K562 (cell line): ENCODE data around the gene PITX1. TPM values are rescaled to one million over a fixed set of nuclear protein-coding genes. Genes with fewer than 3 reads are reported as not detected.

Experiments
- ATAC-seq: fragments of 200-7000 bp; cut with Tn5 transposase; 3 replicates; pipeline ENCODE4 v1.9.1; 2020; ENCODE audit warnings: moderate library complexity
- BruUV-seq: library from RNA; stranded (reverse); fragments of 400-500 nt; replicated peaks from 2 replicates; lab custom pipeline; 2021; lab: Mats Ljungman, UMichigan
- CTCF ChIA-PET: fragments of 300-600 bp; formaldehyde crosslinking; extraction: SDS; loops from one replicate; lab custom pipeline; 2021; ENCODE audit warnings: low intra/inter-chr PET ratio; lab: Yijun Ruan, JAX
- POLR2A ChIA-PET: fragments of 300-600, 350-650 bp; sonication (Branson Sonifier 250); formaldehyde crosslinking; extraction: SDS; loops from one replicate; lab custom pipeline; 2021; ENCODE audit warnings: antibody characterized with exemption, inconsistent platforms; lab: Yijun Ruan, JAX
- DNase-seq, 4 experiments: peaks; one replicate each; pipeline versions ENCODE4 v3.0.0 to v3.0.0-alpha.2; 2011 to 2018; ENCODE audit warnings: low spot score in 3 of 4, mixed read lengths in 3 of 4; ENCODE audit errors: extremely low read depth in 1 of 4
- FAIRE-seq: peaks from 2 replicates; lab custom pipeline; 2011; peaks lifted over from hg19 to GRCh38; lab: Jason Lieb, UNC
- H2AFZ ChIP-seq: 2 replicates; pipeline ENCODE4 v1.6.0; 2011; ENCODE audit warnings: low read depth, low read length, control low read depth, inconsistent platforms
- H3K27ac ChIP-seq: fragments of 200-600 bp; 3 replicates; pipeline ENCODE4 v1.8.0; 2011; ENCODE audit warnings: low read depth, mild to moderate bottlenecking, control low read depth, inconsistent platforms, low read length, moderate library complexity, mixed read lengths; ENCODE audit errors: extremely low read depth
- H3K27me3 ChIP-seq, 2 experiments: fragments of 300-600 bp in 1 of 2; 2 replicates in 1 of 2; 3 replicates in 1 of 2; pipeline versions ENCODE4 v1.6.0 to v1.8.0; 2011; ENCODE audit warnings: inconsistent platforms in 2 of 2, low read length in 2 of 2, mild to moderate bottlenecking in 1 of 2, mixed read lengths in 1 of 2, moderate library complexity in 1 of 2; ENCODE audit not compliant: control insufficient read depth in 2 of 2, insufficient read depth in 2 of 2
- H3K36me3 ChIP-seq: fragments of 300-600 bp; 3 replicates; pipeline ENCODE4 v1.8.0; 2011; ENCODE audit warnings: mild to moderate bottlenecking, low read length, inconsistent platforms; ENCODE audit not compliant: control insufficient read depth, insufficient read depth
- H3K4me1 ChIP-seq, 2 experiments: fragments of 200-600 bp in 1 of 2; replicated peaks in 1 of 2; 2 replicates in 1 of 2; 3 replicates in 1 of 2; pipeline versions ENCODE4 v1.5.1 to v1.8.0; 2011; ENCODE audit warnings: inconsistent platforms in 2 of 2, low read length in 2 of 2, mild to moderate bottlenecking in 1 of 2, mixed read lengths in 1 of 2, moderate library complexity in 1 of 2; ENCODE audit not compliant: control insufficient read depth in 2 of 2, insufficient read depth in 2 of 2
- H3K4me2 ChIP-seq: 2 replicates; pipeline ENCODE4 v1.6.1; 2011; ENCODE audit warnings: low read length, control low read depth, inconsistent platforms, mixed read lengths; ENCODE audit not compliant: insufficient read depth
- H3K4me3 ChIP-seq: fragments of 200-600 bp; sonication (generic), shearing (Covaris generic); 2 replicates; pipeline ENCODE4 v1.5.1; 2016; ENCODE audit warnings: control low read depth, inconsistent platforms
- H3K79me2 ChIP-seq: fragments of 200-600 bp; 3 replicates; pipeline ENCODE4 v1.8.0; 2011; ENCODE audit warnings: low read length, inconsistent platforms; ENCODE audit not compliant: control insufficient read depth, insufficient read depth
- H3K9ac ChIP-seq, 2 experiments: 2 replicates each; pipeline versions ENCODE4 v1.6.0 to v1.6.1; 2011; ENCODE audit warnings: low read depth in 2 of 2, low read length in 2 of 2, control low read depth in 1 of 2, inconsistent platforms in 1 of 2, mild to moderate bottlenecking in 1 of 2, mixed read lengths in 1 of 2; ENCODE audit not compliant: insufficient read depth in 1 of 2
- H3K9me1 ChIP-seq: one replicate; pipeline ENCODE4 v1.6.0; 2011; ENCODE audit warnings: inconsistent platforms, mild to moderate bottlenecking, low read length, moderate library complexity; ENCODE audit not compliant: control insufficient read depth, insufficient read depth
- H3K9me3 ChIP-seq: replicated peaks from 2 replicates; pipeline ENCODE4 v1.5.1; 2011; ENCODE audit warnings: low read depth, low read length, inconsistent platforms; ENCODE audit not compliant: control insufficient read depth, insufficient read depth
- H4K20me1 ChIP-seq: replicated peaks from 2 replicates; pipeline ENCODE4 v1.6.1; 2011; ENCODE audit warnings: low read length, inconsistent platforms, mixed read lengths; ENCODE audit not compliant: control insufficient read depth, insufficient read depth
- BCOR ChIP-seq: fragments of 450-650 bp; IDR thresholded peaks from 2 replicates; pipeline ENCODE4 v1.6.1; 2016
- MYC ChIP-seq, 2 experiments: fragments of 250-450 bp in 1 of 2; sonication (Bioruptor Pico) in 1 of 2; IDR thresholded peaks; 2 replicates each; pipeline versions ENCODE4 v1.5.1 to v1.6.1; 2012 to 2021; ENCODE audit warnings: low read depth in 2 of 2, borderline replicate concordance in 1 of 2, improper control_type of control experiment in 1 of 2, low read length in 1 of 2, mild to moderate bottlenecking in 1 of 2, moderate library complexity in 1 of 2
- NBN ChIP-seq: fragments of 450-650 bp; IDR thresholded peaks from 2 replicates; pipeline ENCODE4 v1.6.1; 2016; ENCODE audit warnings: low read depth, mild to moderate bottlenecking
- TAF1 ChIP-seq: IDR thresholded peaks from 2 replicates; pipeline ENCODE4 v1.6.1; 2011; ENCODE audit warnings: mild to moderate bottlenecking, low read length, moderate library complexity; ENCODE audit not compliant: insufficient read depth, control insufficient read depth, severe bottlenecking; ENCODE audit errors: extremely low read depth
- ZNF324 ChIP-seq: fragments of 250-450 bp; sonication (Bioruptor Pico); IDR thresholded peaks from 2 replicates; pipeline ENCODE4 v1.4.0; 2020; ENCODE audit warnings: mild to moderate bottlenecking
- WGBS: fragments of 100-300 bp; shearing (Covaris generic); methylation state at CpG from one replicate; pipeline ENCODE4 v1.1.6; 2016; ENCODE audit warnings: low coverage, mixed read lengths; ENCODE audit not compliant: insufficient coverage; ENCODE audit errors: missing lambda C conversion rate; 5-methylcytosine and 5-hydroxymethylcytosine counted together
- in situ Hi-C: fragments of 300-500 bp; cut with MboI; formaldehyde crosslinking; loops from 4 replicates; pipeline ENCODE4 v1.15.0; 2018; ENCODE audit warnings: inconsistent platforms, mixed read lengths
- intact Hi-C: fragments of 100-400 bp; cut with micrococcal nuclease; formaldehyde crosslinking; loops from 2 replicates; pipeline ENCODE4 v1.14.2; 2022
- polyA plus RNA-seq, 8 experiments: library from polyadenylated mRNA; depleted of rRNA in 4 of 8; stranded (reverse) in 5 of 8; unstranded in 3 of 8; fragments of >200 nt; fragmentation: Nextera tagmentation in 2 of 8; fragmentation: Illumina TruSeq in 1 of 8; extraction: Ambion mirVana in 2 of 8; extraction: Trizol in 1 of 8; gene quantifications; 2 replicates each; pipeline versions ENCODE4 v1.2.1 to v1.2.3, GENCODE V29; 2011 to 2014; ENCODE audit warnings: inconsistent platforms in 1 of 8, missing spikeins in 1 of 8
- total RNA-seq, 7 experiments: library from RNA; depleted of rRNA in 6 of 7; stranded (reverse); fragments of >200 nt in 6 of 7; fragmentation: Illumina TruSeq in 2 of 7; extraction: Trizol in 2 of 7; gene quantifications; 2 replicates each; pipeline versions ENCODE4 v1.2.1 to v1.2.3, GENCODE V29; 2011 to 2021; ENCODE audit warnings: low replicate concordance in 1 of 7
- TF ChIP-seq, protein P1 (sequence below): fragments of 450-650 bp; formaldehyde crosslinking; IDR thresholded peaks from 2 replicates; pipeline ENCODE4 v1.4.0; 2022; ENCODE audit warnings: missing genetic modification characterization
- TF ChIP-seq, protein P2 (sequence below), 2 experiments: fragments of 450-650 bp; IDR thresholded peaks; 2 replicates each; pipeline ENCODE4 v1.6.1; 2016
- TF ChIP-seq, protein P3 (sequence below), 2 experiments: fragments of 200-800 bp in 1 of 2; sonication (Bioruptor generic) in 1 of 2; sonication (generic) in 1 of 2; formaldehyde crosslinking in 1 of 2; IDR thresholded peaks in 1 of 2; conservative IDR thresholded peaks in 1 of 2; 2 replicates each; pipeline versions ENCODE4 v1.5.0 to v1.6.1; 2016 to 2020; ENCODE audit warnings: missing compliant biosample characterization in 1 of 2, missing genetic modification characterization in 1 of 2, missing genetic modification reagents in 1 of 2

Gene PITX1
- total and polyA plus RNA-seq, 9 of the 15 experiments (the other 6 are each of a cell fraction or from before 2014, with no cell fraction given) = 0.13 to 88.2 (median 24.9) TPM

DNA sequence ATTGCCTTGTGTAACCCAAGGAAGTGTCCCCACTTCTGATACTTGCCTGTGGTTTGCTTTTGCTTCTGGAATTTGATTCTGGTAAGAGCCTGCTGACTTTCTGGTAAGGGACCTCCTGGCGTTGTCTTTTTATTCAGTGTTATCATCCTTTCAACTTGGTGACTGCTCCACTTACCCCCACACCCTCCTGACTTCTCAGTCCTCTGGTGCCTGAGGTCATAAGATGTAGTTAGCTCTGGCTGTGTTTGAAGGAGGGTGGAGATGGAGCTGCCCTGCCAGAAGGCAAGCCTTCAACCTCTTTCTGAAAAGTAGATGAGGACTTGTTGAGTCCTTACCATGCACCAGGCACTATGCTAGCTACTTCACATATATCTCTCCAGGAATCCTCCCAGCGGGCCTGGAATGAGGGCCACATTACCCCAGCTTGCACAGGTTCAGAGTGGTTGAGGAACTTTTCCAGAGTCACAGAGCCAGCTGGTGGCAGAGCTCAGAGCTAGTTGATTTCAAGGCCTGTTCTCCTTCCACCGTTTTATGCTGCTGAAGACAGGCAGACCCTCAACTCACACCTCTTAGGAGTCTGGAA lies 45.2 kb upstream of the PITX1 start:
- H3K9me3 ChIP-seq = peaks cover 3% of the 10 kb centered on the region
- no peaks in the 10 kb centered on the region for H4K20me1 ChIP-seq
- intact Hi-C loops (no loop called here), in situ Hi-C loops (no loop called here)
- BruUV-seq = no TSS peak
- no peak overlapping the region for H3K4me3 ChIP-seq
- CTCF ChIA-PET = no interaction called here
- POLR2A ChIA-PET = interaction anchor here (0.7 to 1.1 kb wide), 2 partner anchors 16 to 88 kb away, joined by 3 read pairs; no protein-coding TSS in a partner anchor
- no peak overlapping the region for H3K27ac ChIP-seq
- H3K4me2 ChIP-seq = no peak overlapping the region
- no peaks in the 10 kb centered on the region for H3K36me3 ChIP-seq
- no peaks in the 10 kb centered on the region for H3K27me3 ChIP-seq
- TF ChIP-seq BCOR (peak; percentile 22; the same call in 1 of the 2 replicates), ZNF324 (CRISPR knock-in tag) (no peak)
- no peaks in the 10 kb centered on the region for H3K9me1 ChIP-seq
- 0 out of 2 replicates have a peak overlapping the region, but pooled peaks have one; percentile 25 for H2AFZ ChIP-seq
- DNase-seq (no peak), ATAC-seq (no peak), FAIRE-seq (no peak)
- H3K4me1 ChIP-seq = no peaks in the 10 kb centered on the region; a peak in 2 of 5 replicates
- no peaks in the 10 kb centered on the region for H3K79me2 ChIP-seq
- 24% methylated on average over 3 of the region's 3 CpGs for WGBS
- H3K9ac ChIP-seq = no peak overlapping the region; a peak in 1 of 4 replicates

DNA sequence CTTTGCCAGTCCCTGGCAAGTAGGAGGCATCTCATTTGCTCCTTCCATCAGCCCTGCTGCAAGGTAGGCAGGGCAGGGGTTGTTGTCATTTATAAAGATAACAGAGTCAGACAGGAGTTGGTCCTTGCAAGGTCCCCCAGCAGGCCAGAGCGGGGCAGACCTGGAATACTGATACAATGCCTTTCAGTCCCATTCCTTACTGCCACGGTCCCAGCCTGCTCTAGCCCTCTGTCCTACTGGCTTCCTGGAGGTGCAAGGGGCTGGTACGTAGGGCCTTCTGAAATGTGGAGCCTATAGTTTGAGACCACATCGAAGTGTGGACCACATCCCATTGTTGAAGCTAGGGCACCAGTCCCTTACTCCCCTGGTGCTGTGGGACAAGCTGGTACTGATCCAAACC lies 42.8 kb upstream of the PITX1 start:
- no peaks in the 10 kb centered on the region for H3K9me1 ChIP-seq
- DNase-seq (no peak), ATAC-seq (no peak), FAIRE-seq (no peak)
- no peaks in the 10 kb centered on the region for H3K36me3 ChIP-seq
- in situ Hi-C loops (no loop called here), intact Hi-C loops (no loop called here)
- H3K9me3 ChIP-seq = peaks cover 3% of the 10 kb centered on the region
- CTCF ChIA-PET = no interaction called here
- no peak overlapping the region for H3K27ac ChIP-seq
- WGBS = 33% methylated on average over 4 of the region's 4 CpGs
- no peaks in the 10 kb centered on the region for H3K79me2 ChIP-seq
- no peak overlapping the region for H2AFZ ChIP-seq
- H3K9ac ChIP-seq = no peak overlapping the region
- no peak overlapping the region for H3K4me2 ChIP-seq
- no peaks in the 10 kb centered on the region; a peak in 3 of 5 replicates for H3K4me1 ChIP-seq
- no peaks in the 10 kb centered on the region for H3K27me3 ChIP-seq
- no peak overlapping the region for H3K4me3 ChIP-seq
- BruUV-seq = no TSS peak
- POLR2A ChIA-PET = interaction anchor here (1.0 to 1.4 kb wide), 2 partner anchors 12 to 15 kb away, joined by 3 to 5 read pairs; no protein-coding TSS in a partner anchor
- no peaks in the 10 kb centered on the region for H4K20me1 ChIP-seq
- TF ChIP-seq, protein P1, sequence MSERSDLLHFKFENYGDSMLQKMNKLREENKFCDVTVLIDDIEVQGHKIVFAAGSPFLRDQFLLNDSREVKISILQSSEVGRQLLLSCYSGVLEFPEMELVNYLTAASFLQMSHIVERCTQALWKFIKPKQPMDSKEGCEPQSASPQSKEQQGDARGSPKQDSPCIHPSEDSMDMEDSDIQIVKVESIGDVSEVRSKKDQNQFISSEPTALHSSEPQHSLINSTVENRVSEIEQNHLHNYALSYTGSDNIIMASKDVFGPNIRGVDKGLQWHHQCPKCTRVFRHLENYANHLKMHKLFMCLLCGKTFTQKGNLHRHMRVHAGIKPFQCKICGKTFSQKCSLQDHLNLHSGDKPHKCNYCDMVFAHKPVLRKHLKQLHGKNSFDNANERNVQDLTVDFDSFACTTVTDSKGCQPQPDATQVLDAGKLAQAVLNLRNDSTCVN = no peak
- TF ChIP-seq, protein P2, sequence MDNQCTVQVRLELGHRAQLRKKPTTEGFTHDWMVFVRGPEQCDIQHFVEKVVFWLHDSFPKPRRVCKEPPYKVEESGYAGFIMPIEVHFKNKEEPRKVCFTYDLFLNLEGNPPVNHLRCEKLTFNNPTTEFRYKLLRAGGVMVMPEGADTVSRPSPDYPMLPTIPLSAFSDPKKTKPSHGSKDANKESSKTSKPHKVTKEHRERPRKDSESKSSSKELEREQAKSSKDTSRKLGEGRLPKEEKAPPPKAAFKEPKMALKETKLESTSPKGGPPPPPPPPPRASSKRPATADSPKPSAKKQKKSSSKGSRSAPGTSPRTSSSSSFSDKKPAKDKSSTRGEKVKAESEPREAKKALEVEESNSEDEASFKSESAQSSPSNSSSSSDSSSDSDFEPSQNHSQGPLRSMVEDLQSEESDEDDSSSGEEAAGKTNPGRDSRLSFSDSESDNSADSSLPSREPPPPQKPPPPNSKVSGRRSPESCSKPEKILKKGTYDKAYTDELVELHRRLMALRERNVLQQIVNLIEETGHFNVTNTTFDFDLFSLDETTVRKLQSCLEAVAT (IDR thresholded peaks at IDR 0.05) = no peak
- TF ChIP-seq NBN (no peak), MYC (IDR thresholded peaks at IDR 0.05; ENCODE audit: low read depth, low read length) (no peak), MYC (CRISPR knock-in tag; IDR thresholded peaks at IDR 0.05; ENCODE audit: borderline replicate concordance, low read depth) (no peak), ZNF324 (CRISPR knock-in tag) (no peak), TAF1 (no peak)
- TF ChIP-seq, protein P3, sequence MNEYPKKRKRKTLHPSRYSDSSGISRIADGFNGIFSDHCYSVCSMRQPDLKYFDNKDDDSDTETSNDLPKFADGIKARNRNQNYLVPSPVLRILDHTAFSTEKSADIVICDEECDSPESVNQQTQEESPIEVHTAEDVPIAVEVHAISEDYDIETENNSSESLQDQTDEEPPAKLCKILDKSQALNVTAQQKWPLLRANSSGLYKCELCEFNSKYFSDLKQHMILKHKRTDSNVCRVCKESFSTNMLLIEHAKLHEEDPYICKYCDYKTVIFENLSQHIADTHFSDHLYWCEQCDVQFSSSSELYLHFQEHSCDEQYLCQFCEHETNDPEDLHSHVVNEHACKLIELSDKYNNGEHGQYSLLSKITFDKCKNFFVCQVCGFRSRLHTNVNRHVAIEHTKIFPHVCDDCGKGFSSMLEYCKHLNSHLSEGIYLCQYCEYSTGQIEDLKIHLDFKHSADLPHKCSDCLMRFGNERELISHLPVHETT (CRISPR knock-in tag; conservative IDR thresholded peaks at IDR 0.05 in 1 of 2, IDR thresholded peaks at IDR 0.05 in 1 of 2) = no peak
